Suprapubic skin (tissue), 4 donors: Measurements from ENCODE around the gene RPS6KC1. TPM values are rescaled to one million over a fixed set of nuclear protein-coding genes. Genes with fewer than 3 reads are reported as not detected.
"Not testable (repeated sequence)": the region's sequence is repeated elsewhere in the genome, so short reads cannot be mapped to it uniquely, and the experiment has no call there.

Experiments
- DNase-seq, 2 donors: peaks; one replicate each; pipeline ENCODE4 v3.0.0-alpha.2; 2019; ENCODE audit warnings: low spot score in 2 of 2
- H3K27ac ChIP-seq: fragments of 200-600 bp; sonication (generic); one replicate; pipeline ENCODE4 v1.5.1; 2019
- H3K27me3 ChIP-seq: fragments of 200-600 bp; sonication (generic); one replicate; pipeline ENCODE4 v1.5.1; 2019
- H3K36me3 ChIP-seq: fragments of 200-600 bp; sonication (generic); one replicate; pipeline ENCODE4 v1.5.1; 2019
- H3K4me1 ChIP-seq: fragments of 200-600 bp; sonication (generic); one replicate; pipeline ENCODE4 v1.5.1; 2019
- H3K4me3 ChIP-seq: fragments of 200-600 bp; sonication (generic); one replicate; pipeline ENCODE4 v1.5.1; 2019; ENCODE audit warnings: mild to moderate bottlenecking
- H3K9me3 ChIP-seq: fragments of 200-600 bp; sonication (generic); one replicate; pipeline ENCODE4 v1.5.1; 2019
- EP300 ChIP-seq: sonication (generic); formaldehyde crosslinking; IDR thresholded peaks from one replicate; pipeline ENCODE4 v1.6.1; 2017; ENCODE audit warnings: antibody characterized with exemption
- POLR2A ChIP-seq, 2 donors: fragments of 450-650 bp; IDR thresholded peaks; one replicate each; pipeline ENCODE4 v1.6.1; 2017; ENCODE audit warnings: antibody characterized with exemption in 2 of 2, mild to moderate bottlenecking in 2 of 2, moderate library complexity in 2 of 2
- POLR2AphosphoS5 ChIP-seq, 3 donors: sonication (generic); formaldehyde crosslinking; IDR thresholded peaks; one replicate each; pipeline ENCODE4 v1.6.1; 2017; ENCODE audit warnings: antibody characterized with exemption in 3 of 3
- WGBS: methylation state at CpG from one replicate; pipeline ENCODE4 v1.1.5; 2018; 5-methylcytosine and 5-hydroxymethylcytosine counted together
- total RNA-seq, 4 donors: library from RNA; depleted of rRNA; stranded (reverse); fragments of >200 nt; gene quantifications; one replicate each; pipeline ENCODE4 v1.1.0, GENCODE V29; 2016
- TF ChIP-seq, protein P1 (sequence below), 2 donors: fragments of 200-600 bp in 1 of 2; fragments of 450-650 bp in 1 of 2; sonication (generic) in 1 of 2; IDR thresholded peaks; one replicate each; pipeline ENCODE4 v1.5.1; 2016 to 2019; ENCODE audit warnings: antibody characterized with exemption in 2 of 2, mild to moderate bottlenecking in 1 of 2, moderate library complexity in 1 of 2

The RPS6KC1 gene
- total RNA-seq, 4 donors from 2014 or later, result 9.3 to 18.3 (median 14.2) TPM

DNA sequence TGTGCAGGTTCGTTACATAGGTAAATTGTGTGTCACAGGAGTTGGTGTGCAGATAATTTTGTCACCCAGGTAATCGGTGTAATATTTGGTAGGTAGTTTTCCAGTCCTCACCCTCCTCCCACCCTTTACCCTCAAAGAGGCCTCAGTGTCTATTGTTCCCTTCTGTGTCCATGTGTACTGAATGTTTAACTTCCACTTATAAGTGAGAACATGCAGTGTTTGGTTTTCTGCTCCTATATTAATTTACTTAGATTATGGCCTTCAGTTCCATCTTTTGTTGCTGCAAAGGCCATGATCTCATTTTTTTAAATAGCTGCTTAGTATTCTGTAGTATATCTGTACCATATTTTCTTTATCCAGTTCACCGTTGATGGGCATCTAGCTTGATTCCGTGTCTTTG, 87.3 kb downstream of the RPS6KC1 start:
- H3K27ac ChIP-seq, result no peak overlapping the region
- DNase-seq, result no peak
- H3K27me3 ChIP-seq, result no peaks in the 10 kb centered on the region
- H3K9me3 ChIP-seq, result no peaks in the 10 kb centered on the region
- peaks cover 5% of the 10 kb centered on the region for H3K36me3 ChIP-seq
- no peaks in the 10 kb centered on the region for H3K4me1 ChIP-seq
- 95% methylated on average over 4 of the region's 4 CpGs for WGBS
- H3K4me3 ChIP-seq, result no peak overlapping the region
- no peak for TF ChIP-seq POLR2AphosphoS5 (IDR thresholded peaks at IDR 0.05)
- TF ChIP-seq, protein P1, sequence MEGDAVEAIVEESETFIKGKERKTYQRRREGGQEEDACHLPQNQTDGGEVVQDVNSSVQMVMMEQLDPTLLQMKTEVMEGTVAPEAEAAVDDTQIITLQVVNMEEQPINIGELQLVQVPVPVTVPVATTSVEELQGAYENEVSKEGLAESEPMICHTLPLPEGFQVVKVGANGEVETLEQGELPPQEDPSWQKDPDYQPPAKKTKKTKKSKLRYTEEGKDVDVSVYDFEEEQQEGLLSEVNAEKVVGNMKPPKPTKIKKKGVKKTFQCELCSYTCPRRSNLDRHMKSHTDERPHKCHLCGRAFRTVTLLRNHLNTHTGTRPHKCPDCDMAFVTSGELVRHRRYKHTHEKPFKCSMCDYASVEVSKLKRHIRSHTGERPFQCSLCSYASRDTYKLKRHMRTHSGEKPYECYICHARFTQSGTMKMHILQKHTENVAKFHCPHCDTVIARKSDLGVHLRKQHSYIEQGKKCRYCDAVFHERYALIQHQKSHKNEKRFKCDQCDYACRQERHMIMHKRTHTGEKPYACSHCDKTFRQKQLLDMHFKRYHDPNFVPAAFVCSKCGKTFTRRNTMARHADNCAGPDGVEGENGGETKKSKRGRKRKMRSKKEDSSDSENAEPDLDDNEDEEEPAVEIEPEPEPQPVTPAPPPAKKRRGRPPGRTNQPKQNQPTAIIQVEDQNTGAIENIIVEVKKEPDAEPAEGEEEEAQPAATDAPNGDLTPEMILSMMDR (IDR thresholded peaks at IDR 0.05), result no peak
- no peak for TF ChIP-seq EP300
- TF ChIP-seq POLR2A (IDR thresholded peaks at IDR 0.05), result no peak

DNA sequence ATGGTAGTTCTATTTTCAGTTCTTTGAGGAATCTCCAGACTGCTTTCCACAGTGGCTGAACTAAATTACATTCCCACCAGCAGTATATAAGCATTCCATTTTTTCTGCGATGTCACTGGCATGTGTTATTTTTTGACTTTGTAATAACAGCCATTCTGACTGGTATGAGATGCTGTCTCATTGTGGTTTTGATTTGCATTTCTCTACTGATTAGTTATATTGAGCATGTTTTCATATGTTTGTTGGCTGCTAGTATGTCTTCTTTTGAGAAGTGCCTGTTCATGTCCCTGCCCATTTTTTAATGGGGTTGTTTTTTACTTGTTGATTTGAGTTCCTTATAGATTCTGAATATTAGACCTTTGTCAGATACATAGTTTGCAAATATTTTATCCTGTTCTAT, 87.9 kb downstream of the RPS6KC1 start:
- Histone ChIP-seq H3K4me1 (no peaks in the 10 kb centered on the region), H3K4me3 (no peak overlapping the region), H3K27ac (no peak overlapping the region), H3K36me3 (peaks cover 5% of the 10 kb centered on the region), H3K27me3 (no peaks in the 10 kb centered on the region), H3K9me3 (no peaks in the 10 kb centered on the region)
- 64% methylated on average over 1 of the region's 1 CpG for WGBS
- DNase-seq, result no peak
- TF ChIP-seq POLR2AphosphoS5 (IDR thresholded peaks at IDR 0.05), result no peak
- TF ChIP-seq, protein P1 (IDR thresholded peaks at IDR 0.05), result no peak
- TF ChIP-seq EP300, result no peak
- TF ChIP-seq POLR2A (IDR thresholded peaks at IDR 0.05), result no peak

DNA sequence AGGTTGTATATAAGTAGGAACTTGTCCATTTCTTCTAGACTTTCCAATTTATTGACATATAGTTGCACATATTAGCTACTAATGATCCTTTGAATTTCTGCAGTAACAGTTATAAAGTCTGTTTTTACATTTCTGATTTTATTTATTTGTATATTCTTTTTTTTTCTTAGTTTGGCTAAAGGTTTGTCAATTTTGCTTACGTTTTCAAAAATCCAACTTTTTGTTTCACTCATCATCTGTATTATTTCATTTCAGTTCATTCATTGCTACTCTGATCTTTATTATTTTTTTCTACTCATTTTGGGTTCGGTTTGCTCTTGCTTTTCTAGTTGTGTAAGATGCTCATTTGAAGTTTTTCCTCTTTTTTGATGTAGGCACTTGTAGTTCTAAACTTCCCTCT, 97.9 kb downstream of the RPS6KC1 start:
- no peaks in the 10 kb centered on the region for H3K36me3 ChIP-seq
- TF ChIP-seq POLR2AphosphoS5 (IDR thresholded peaks at IDR 0.05), result no peak
- H3K27me3 ChIP-seq, result no peaks in the 10 kb centered on the region
- H3K9me3 ChIP-seq, result no peaks in the 10 kb centered on the region
- no peak overlapping the region for H3K27ac ChIP-seq
- H3K4me1 ChIP-seq, result no peaks in the 10 kb centered on the region
- no peak for DNase-seq
- no peak overlapping the region for H3K4me3 ChIP-seq
- 100% methylated on average over 2 of the region's 2 CpGs for WGBS

DNA sequence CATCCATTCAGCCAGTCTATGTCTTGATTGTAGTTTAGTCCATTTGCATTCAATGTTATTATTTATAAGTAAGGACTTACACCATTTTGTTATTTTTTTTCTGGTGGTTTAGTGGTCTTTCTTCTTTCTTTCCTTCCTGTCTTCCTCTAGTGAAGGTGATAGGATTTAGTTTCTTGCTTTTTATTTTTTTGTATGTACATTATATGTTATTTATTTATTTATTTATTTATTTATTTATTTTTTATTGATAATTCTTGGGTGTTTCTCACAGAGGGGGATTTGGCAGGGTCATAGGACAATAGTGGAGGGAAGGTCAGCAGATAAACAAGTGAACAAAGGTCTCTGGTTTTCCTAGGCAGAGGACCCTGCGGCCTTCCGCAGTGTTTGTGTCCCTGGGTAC, 99.0 kb downstream of the RPS6KC1 start:
- H3K4me3 ChIP-seq, H3K36me3 ChIP-seq, H3K9me3 ChIP-seq, DNase-seq, H3K4me1 ChIP-seq, H3K27me3 ChIP-seq, H3K27ac ChIP-seq: not testable (repeated sequence)
- no CpG with 5 or more reads among the region's 2 CpGs for WGBS

DNA sequence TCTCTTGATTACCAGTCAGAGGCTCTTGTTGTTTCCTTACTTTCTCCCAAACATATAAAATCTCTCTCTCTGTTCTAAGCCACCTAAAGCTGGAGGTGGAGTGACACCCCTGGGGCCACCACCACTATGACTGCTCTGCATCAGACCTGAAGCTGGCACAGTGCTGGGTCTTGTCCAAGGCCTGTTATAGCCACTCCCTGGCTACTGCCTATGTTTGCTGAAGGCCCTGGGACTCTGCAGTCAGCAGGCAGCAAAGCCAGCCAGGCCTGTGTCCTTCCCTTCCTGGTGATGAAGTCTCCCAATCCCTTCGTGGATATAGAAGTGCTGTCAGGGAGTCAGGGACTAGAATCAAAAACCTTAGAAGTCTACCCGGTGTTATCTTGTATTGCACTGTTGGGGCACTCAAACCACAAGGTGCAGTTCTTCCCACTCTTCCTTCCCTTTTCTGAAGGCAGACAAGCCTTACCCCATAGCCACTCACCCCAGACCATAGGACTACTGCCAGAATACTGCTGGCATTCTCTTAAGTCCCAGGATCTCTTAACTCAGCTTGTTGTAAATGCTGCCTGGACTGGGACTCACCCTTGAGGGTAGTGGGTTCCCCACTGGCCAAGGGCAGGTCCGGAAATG, 103.1 kb downstream of the RPS6KC1 start:
- Histone ChIP-seq H3K27me3 (no peaks in the 10 kb centered on the region), H3K9me3 (no peaks in the 10 kb centered on the region), H3K36me3 (no peaks in the 10 kb centered on the region), H3K4me3 (no peak overlapping the region), H3K4me1 (no peaks in the 10 kb centered on the region), H3K27ac (no peak overlapping the region)
- 79% methylated on average over 3 of the region's 3 CpGs for WGBS
- no peak for DNase-seq
- TF ChIP-seq, protein P1 (IDR thresholded peaks at IDR 0.05), result no peak
- TF ChIP-seq POLR2A (IDR thresholded peaks at IDR 0.05) (no peak), POLR2AphosphoS5 (IDR thresholded peaks at IDR 0.05) (no peak), EP300 (no peak)

DNA sequence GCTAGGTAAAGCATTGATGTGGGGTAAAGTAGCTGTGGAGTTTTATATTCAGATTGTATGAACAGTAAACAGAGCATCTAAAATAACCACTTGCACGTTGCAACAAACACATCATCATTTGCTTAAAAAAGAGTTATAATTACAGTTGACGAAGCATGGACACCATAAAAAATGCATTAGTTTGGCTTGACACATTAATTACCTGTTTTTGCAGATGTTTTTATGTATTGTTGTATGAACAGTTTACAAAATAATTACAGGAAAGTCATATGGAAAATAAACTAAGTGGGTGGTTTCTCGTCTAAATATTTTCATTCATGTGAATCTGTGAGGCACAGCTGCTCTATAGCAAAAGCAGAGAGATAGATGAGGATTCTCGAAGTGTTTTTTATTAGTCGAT, 108.3 kb downstream of the RPS6KC1 start:
- H3K27me3 ChIP-seq, result no peaks in the 10 kb centered on the region
- WGBS, result 82% methylated on average over 5 of the region's 5 CpGs
- no peaks in the 10 kb centered on the region for H3K4me1 ChIP-seq

DNA sequence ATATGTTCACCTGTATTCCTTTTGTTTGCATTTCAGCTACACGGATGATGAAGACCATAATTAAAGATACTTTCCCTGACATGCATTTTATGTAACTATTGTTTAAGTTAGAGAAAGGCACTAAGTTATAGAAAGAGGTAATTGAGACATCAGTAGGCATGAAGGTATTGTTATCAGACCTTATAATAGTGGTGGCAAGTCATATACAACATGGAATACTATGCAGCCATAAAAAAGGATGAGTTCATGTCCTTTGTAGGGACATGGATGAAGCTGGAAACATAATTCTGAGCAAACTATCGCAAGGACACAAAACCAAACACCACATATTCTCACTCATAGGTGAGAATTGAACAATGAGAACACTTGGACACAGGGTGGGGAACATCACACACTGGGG, 109.4 kb downstream of the RPS6KC1 start:
- 100% methylated on average over 2 of the region's 2 CpGs for WGBS
- H3K27me3 ChIP-seq, H3K36me3 ChIP-seq, DNase-seq, H3K4me3 ChIP-seq, H3K9me3 ChIP-seq, H3K27ac ChIP-seq, H3K4me1 ChIP-seq: not testable (repeated sequence)

More for the DNA sequence above, 108.3 kb downstream of the RPS6KC1 start:
- Histone ChIP-seq H3K4me3 (no peak overlapping the region), H3K27ac (no peak overlapping the region), H3K36me3 (no peaks in the 10 kb centered on the region), H3K9me3 (no peaks in the 10 kb centered on the region)
- DNase-seq, result no peak
- TF ChIP-seq POLR2A (IDR thresholded peaks at IDR 0.05), result no peak
- TF ChIP-seq, protein P1 (IDR thresholded peaks at IDR 0.05), result no peak
- TF ChIP-seq POLR2AphosphoS5 (IDR thresholded peaks at IDR 0.05), result no peak
- no peak for TF ChIP-seq EP300
